GM12892 (cell line): Measurements from ENCODE around the gene ARL15.

ENCODE experiments used
- POLR2A ChIP-seq: IDR thresholded peaks from 2 replicates; pipeline ENCODE4 v1.6.1; 2011; ENCODE audit warnings: low read depth, low read length, control low read depth
- POLR2AphosphoS5 ChIP-seq: IDR thresholded peaks from 2 replicates; pipeline ENCODE4 v1.6.1; 2011; ENCODE audit warnings: low read depth, low read length, control low read depth
- TAF1 ChIP-seq: IDR thresholded peaks from 2 replicates; pipeline ENCODE4 v1.6.1; 2011; ENCODE audit warnings: low read depth, mild to moderate bottlenecking, control low read depth, low read length, borderline replicate concordance

DNA sequence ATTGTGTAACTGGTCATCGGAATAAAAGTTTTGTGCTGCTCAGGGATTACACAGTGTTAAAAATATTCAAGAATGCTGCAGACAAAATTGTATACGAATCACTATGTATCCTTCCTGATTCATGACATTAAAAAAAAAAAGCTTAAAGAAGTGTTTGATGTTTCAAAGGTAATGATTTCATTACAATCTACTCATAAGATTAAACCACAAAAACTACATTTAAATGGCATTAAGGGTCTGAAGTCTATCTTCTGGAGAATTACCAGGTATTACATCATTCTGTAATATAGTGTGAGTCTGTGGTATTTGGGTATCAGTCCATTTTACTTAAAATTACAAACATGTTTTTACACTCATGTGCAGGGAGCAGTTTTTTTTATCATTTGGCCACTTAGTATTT is 425.5 kb downstream of the ARL15 start:
- TF ChIP-seq POLR2A (no peak), POLR2AphosphoS5 (no peak), TAF1 (no peak)
